GM23248 (cell line): ENCODE results near the gene PCMT1.

ENCODE experiments used
- EZH2 ChIP-seq: fragments of 200-600 bp; sonication (generic); IDR thresholded peaks from 2 replicates; pipeline ENCODE4 v1.6.1; 2018; ENCODE audit warnings: antibody characterized with exemption, mild to moderate bottlenecking; ENCODE audit not compliant: insufficient read depth, poor library complexity, severe bottlenecking
- EZH2phosphoT487 ChIP-seq: fragments of 200-600 bp; sonication (generic); IDR thresholded peaks from 2 replicates; pipeline ENCODE4 v1.6.1; 2018; ENCODE audit warnings: antibody characterized with exemption, moderate library complexity, mild to moderate bottlenecking, low read depth; ENCODE audit not compliant: insufficient read depth

- TF ChIP-seq EZH2 (no peak), EZH2phosphoT487 (no peak)
Observed at GRCh38 chr6:149855040-149855654, 105.6 kb downstream of the PCMT1 start.
